Neural progenitor cell (in vitro differentiated cells): Measurements from ENCODE around the gene GNAS-AS1. TPM values are rescaled to one million over a fixed set of nuclear protein-coding genes. Genes with fewer than 3 reads are reported as not detected.

Experiments
- DNase-seq: peaks from one replicate; pipeline ENCODE4 v3.0.0-alpha.2; 2016; ENCODE audit warnings: low spot score
- H2AFZ ChIP-seq: fragments of 200-600 bp; sonication (generic); replicated peaks from 2 replicates; pipeline ENCODE4 v1.6.1; 2016; ENCODE audit warnings: antibody characterized with exemption
- H3F3A ChIP-seq: fragments of 200-600 bp; sonication (generic); 2 replicates; pipeline ENCODE4 v1.6.1; 2016; ENCODE audit warnings: antibody characterized with exemption, low read depth
- H3K27ac ChIP-seq: fragments of 200-600 bp; sonication (generic); 2 replicates; pipeline ENCODE4 v1.5.1; 2016; ENCODE audit warnings: mild to moderate bottlenecking
- H3K27me3 ChIP-seq: fragments of 200-600 bp; sonication (generic); 2 replicates; pipeline ENCODE4 v1.6.1; 2016; ENCODE audit warnings: mild to moderate bottlenecking, moderate library complexity
- H3K36me3 ChIP-seq: fragments of 200-600 bp; sonication (generic); 2 replicates; pipeline ENCODE4 v1.5.1; 2016
- H3K4me1 ChIP-seq: fragments of 200-600 bp; sonication (generic); 2 replicates; pipeline ENCODE4 v1.6.1; 2016; ENCODE audit warnings: mixed run types
- H3K4me2 ChIP-seq: fragments of 200-600 bp; sonication (generic); 2 replicates; pipeline ENCODE4 v1.6.1; 2016
- H3K4me3 ChIP-seq: fragments of 200-600 bp; sonication (generic); 2 replicates; pipeline ENCODE4 v1.5.1; 2016
- H3K79me2 ChIP-seq: fragments of 200-600 bp; sonication (generic); 2 replicates; pipeline ENCODE4 v1.6.1; 2016; ENCODE audit warnings: low read depth
- H3K9ac ChIP-seq: fragments of 200-600 bp; sonication (generic); 2 replicates; pipeline ENCODE4 v1.6.1; 2016
- H3K9me3 ChIP-seq: fragments of 200-600 bp; sonication (generic); 2 replicates; pipeline ENCODE4 v1.5.1; 2016; ENCODE audit warnings: low read depth
- H4K20me1 ChIP-seq: fragments of 200-600 bp; sonication (generic); 2 replicates; pipeline ENCODE4 v1.6.1; 2016; ENCODE audit warnings: low read depth
- H3K27ac Mint-ChIP-seq: 3 replicates; pipeline ENCODE4 v1.8.0; 2021; ENCODE audit warnings: mixed read lengths
- H3K27me3 Mint-ChIP-seq: 2 replicates; pipeline ENCODE4 v1.8.0; 2022; ENCODE audit warnings: low read depth, mild to moderate bottlenecking, inconsistent platforms, moderate library complexity, mixed read lengths; ENCODE audit not compliant: insufficient read depth
- H3K36me3 Mint-ChIP-seq: 3 replicates; pipeline ENCODE4 v1.8.0; 2021; ENCODE audit warnings: mixed read lengths
- H3K4me1 Mint-ChIP-seq: 3 replicates; pipeline ENCODE4 v1.8.0; 2021; ENCODE audit warnings: mixed read lengths
- H3K4me3 Mint-ChIP-seq: 3 replicates; pipeline ENCODE4 v1.8.0; 2021; ENCODE audit warnings: mild to moderate bottlenecking, moderate library complexity, mixed read lengths
- H3K9me3 Mint-ChIP-seq: 3 replicates; pipeline ENCODE4 v1.8.0; 2020; ENCODE audit warnings: mixed read lengths
- EZH2 ChIP-seq: fragments of 200-600 bp; sonication (generic); IDR thresholded peaks from 2 replicates; pipeline ENCODE4 v1.6.1; 2017; ENCODE audit warnings: antibody characterized with exemption, mild to moderate bottlenecking, moderate library complexity
- EZH2phosphoT487 ChIP-seq: fragments of 200-600 bp; sonication (generic); IDR thresholded peaks from 2 replicates; pipeline ENCODE4 v1.6.1; 2017; ENCODE audit warnings: antibody characterized with exemption
- microRNA counts: library from miRNA; unstranded; fragments of <30 nt; microRNA quantifications from one replicate; lab custom pipeline; 2016
- microRNA-seq: library from miRNA; unstranded; fragments of <30 nt; microRNA quantifications from one replicate; pipeline ENCODE4, GENCODE V29; 2016
- small RNA-seq: library from RNA; depleted of rRNA; stranded (forward); fragments of <200 nt; gene quantifications from one replicate; pipeline ENCODE3, GENCODE V24; 2015
- total RNA-seq: library from RNA; depleted of rRNA; stranded (reverse); fragments of >200 nt; gene quantifications from 2 replicates; pipeline ENCODE4 v1.2.3, GENCODE V29; 2015; ENCODE audit warnings: low replicate concordance
- TF ChIP-seq, protein P1 (sequence below): fragments of 200-600 bp; sonication (generic); IDR thresholded peaks from 2 replicates; pipeline ENCODE4 v1.5.1; 2017; ENCODE audit warnings: antibody characterized with exemption, mild to moderate bottlenecking

GNAS-AS1 gene
- total RNA-seq, 1 donor from 2014 or later = 5.8 TPM

DNA sequence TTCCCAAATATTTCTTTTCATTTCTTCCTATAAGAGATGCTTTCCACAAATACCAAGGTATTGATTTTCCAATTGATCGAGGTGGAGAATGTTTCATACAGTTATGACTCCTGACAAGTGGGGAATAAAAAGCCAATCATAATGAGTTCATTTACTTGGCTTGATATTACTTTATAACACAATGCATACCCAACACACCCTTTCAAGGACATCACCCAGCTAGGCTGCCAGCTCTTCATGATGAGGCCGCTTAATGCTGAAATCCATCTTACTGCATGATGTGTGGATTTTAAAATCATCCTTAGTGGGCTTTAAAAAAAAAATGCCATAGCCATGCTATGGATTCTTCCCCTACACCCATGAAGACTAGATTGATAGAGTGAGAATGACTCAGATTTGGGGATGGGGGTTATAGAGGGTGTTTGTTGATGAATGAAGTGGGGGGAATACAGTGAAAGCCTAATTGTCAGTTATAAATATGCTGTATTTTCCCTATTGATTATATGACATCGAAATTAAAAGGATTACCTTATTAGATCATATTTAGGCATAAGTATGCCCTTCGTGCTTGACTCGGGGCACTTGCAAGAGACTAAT, 75.9 kb downstream of the GNAS-AS1 start:
- no peaks in the 10 kb centered on the region for H3K9me3 Mint-ChIP-seq
- no peaks in the 10 kb centered on the region for H3K36me3 Mint-ChIP-seq

DNA sequence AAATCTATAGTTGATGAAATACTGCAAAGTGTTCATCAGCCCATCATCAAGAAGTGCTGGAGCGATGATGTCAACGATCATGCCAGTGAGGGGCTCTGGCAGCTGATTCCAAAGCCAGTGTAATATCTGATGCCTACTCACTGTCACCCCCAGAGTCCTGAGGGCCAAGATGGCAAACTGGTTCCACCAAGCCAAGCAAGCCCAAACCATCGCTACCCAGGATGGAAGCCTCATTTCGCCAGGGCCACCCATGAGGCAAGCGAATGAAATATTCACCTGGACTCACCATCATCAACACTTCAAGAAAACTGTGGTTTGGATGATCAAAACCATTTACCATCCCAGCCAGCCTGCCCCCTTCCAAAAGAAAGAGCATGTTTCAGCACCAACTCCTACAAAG, 76.5 kb downstream of the GNAS-AS1 start:
- H3K4me1 Mint-ChIP-seq = peaks cover 3% of the 10 kb centered on the region
- no peak overlapping the region for H3K9ac ChIP-seq
- no peaks in the 10 kb centered on the region for H3K79me2 ChIP-seq
- no peak for DNase-seq
- H2AFZ ChIP-seq = no peak overlapping the region
- peaks cover 15% of the 10 kb centered on the region for H3K27me3 Mint-ChIP-seq
- H3K27ac Mint-ChIP-seq = no peak overlapping the region
- TF ChIP-seq EZH2phosphoT487 = no peak
- no peak for TF ChIP-seq EZH2
- TF ChIP-seq, protein P1, sequence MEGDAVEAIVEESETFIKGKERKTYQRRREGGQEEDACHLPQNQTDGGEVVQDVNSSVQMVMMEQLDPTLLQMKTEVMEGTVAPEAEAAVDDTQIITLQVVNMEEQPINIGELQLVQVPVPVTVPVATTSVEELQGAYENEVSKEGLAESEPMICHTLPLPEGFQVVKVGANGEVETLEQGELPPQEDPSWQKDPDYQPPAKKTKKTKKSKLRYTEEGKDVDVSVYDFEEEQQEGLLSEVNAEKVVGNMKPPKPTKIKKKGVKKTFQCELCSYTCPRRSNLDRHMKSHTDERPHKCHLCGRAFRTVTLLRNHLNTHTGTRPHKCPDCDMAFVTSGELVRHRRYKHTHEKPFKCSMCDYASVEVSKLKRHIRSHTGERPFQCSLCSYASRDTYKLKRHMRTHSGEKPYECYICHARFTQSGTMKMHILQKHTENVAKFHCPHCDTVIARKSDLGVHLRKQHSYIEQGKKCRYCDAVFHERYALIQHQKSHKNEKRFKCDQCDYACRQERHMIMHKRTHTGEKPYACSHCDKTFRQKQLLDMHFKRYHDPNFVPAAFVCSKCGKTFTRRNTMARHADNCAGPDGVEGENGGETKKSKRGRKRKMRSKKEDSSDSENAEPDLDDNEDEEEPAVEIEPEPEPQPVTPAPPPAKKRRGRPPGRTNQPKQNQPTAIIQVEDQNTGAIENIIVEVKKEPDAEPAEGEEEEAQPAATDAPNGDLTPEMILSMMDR = no peak
- H3K4me3 ChIP-seq = no peak overlapping the region
- H3K27me3 ChIP-seq = peaks cover 5% of the 10 kb centered on the region
- H4K20me1 ChIP-seq = no peaks in the 10 kb centered on the region
- no peaks in the 10 kb centered on the region for H3K36me3 ChIP-seq
- H3K9me3 ChIP-seq = no peaks in the 10 kb centered on the region
- H3K4me1 ChIP-seq = no peaks in the 10 kb centered on the region
- no peak overlapping the region for H3K27ac ChIP-seq
- H3K36me3 Mint-ChIP-seq = no peaks in the 10 kb centered on the region
- no peak overlapping the region for H3K4me2 ChIP-seq
- H3K4me3 Mint-ChIP-seq = no peak overlapping the region
- no peaks in the 10 kb centered on the region for H3F3A ChIP-seq
- no peaks in the 10 kb centered on the region for H3K9me3 Mint-ChIP-seq

More for the DNA sequence above, 75.9 kb downstream of the GNAS-AS1 start:
- no peak overlapping the region for H2AFZ ChIP-seq
- no peak overlapping the region for H3K4me3 Mint-ChIP-seq
- no peak overlapping the region for H3K4me3 ChIP-seq
- H3K9me3 ChIP-seq = no peaks in the 10 kb centered on the region
- H3F3A ChIP-seq = no peaks in the 10 kb centered on the region
- no peaks in the 10 kb centered on the region for H4K20me1 ChIP-seq
- peaks cover 11% of the 10 kb centered on the region for H3K27me3 Mint-ChIP-seq
- H3K9ac ChIP-seq = no peak overlapping the region
- H3K4me1 Mint-ChIP-seq = peaks cover 3% of the 10 kb centered on the region
- no peaks in the 10 kb centered on the region for H3K79me2 ChIP-seq
- peaks cover 5% of the 10 kb centered on the region for H3K27me3 ChIP-seq
- no peak overlapping the region for H3K27ac ChIP-seq
- no peak overlapping the region for H3K27ac Mint-ChIP-seq
- DNase-seq = no peak
- H3K4me2 ChIP-seq = no peak overlapping the region
- no peaks in the 10 kb centered on the region for H3K36me3 ChIP-seq
- H3K4me1 ChIP-seq = no peaks in the 10 kb centered on the region
- TF ChIP-seq, protein P1 = no peak
- TF ChIP-seq EZH2phosphoT487 (no peak), EZH2 (no peak)

DNA sequence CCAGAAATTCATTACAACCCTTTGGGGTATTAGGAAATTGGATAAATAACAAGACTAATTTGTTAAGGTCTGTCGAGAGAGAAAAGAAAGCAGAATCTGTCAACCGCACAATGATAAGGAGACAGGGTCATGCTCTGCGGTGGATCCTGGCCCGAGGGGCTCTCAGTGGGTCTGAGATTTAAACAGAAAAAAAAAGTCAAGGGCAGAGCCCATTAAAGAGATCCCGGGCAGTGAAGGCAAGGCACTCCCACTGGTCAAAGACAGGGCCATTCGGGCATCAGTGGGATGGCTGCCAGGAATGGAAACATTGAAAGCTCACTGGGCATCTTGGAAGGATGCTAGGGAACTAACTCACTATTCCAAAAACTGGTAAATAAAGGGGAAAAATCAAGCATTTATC, 77.9 kb downstream of the GNAS-AS1 start:
- TF ChIP-seq, protein P1 = no peak
- TF ChIP-seq EZH2 (no peak), EZH2phosphoT487 (no peak)
- Histone ChIP-seq H2AFZ (no peak overlapping the region), H3F3A (no peaks in the 10 kb centered on the region), H3K27me3 (peaks cover 5% of the 10 kb centered on the region), H3K9me3 (no peaks in the 10 kb centered on the region), H3K4me1 (no peaks in the 10 kb centered on the region), H3K9ac (no peak overlapping the region), H3K36me3 (no peaks in the 10 kb centered on the region), H3K4me2 (no peak overlapping the region), H3K4me3 (no peak overlapping the region), H4K20me1 (no peaks in the 10 kb centered on the region), H3K79me2 (no peaks in the 10 kb centered on the region), H3K27ac (no peak overlapping the region)
- no peak for DNase-seq
- no peaks in the 10 kb centered on the region for H3K9me3 Mint-ChIP-seq
- peaks cover 3% of the 10 kb centered on the region for H3K4me1 Mint-ChIP-seq
- H3K36me3 Mint-ChIP-seq = no peaks in the 10 kb centered on the region
- no peak overlapping the region for H3K27ac Mint-ChIP-seq
- H3K4me3 Mint-ChIP-seq = no peak overlapping the region
- H3K27me3 Mint-ChIP-seq = peaks cover 17% of the 10 kb centered on the region

MicroRNAs encoded within 50 kb of the gene (microRNA counts, 767-probe panel; counts per million panel counts)
- 460 counts per million, percentile 90 among the panel's probes with 10 or more counts for microRNA hsa-miR-296-3p (lab: Ali Mortazavi, UCI)
- microRNA hsa-miR-296-5p (lab: Ali Mortazavi, UCI) = 8,492 counts per million, percentile 95 among the panel's probes with 10 or more counts
- microRNA hsa-miR-298 (lab: Ali Mortazavi, UCI) = 460 counts per million, percentile 90 among the panel's probes with 10 or more counts

Small RNA genes within 50 kb of the gene (microRNA-seq; reads per million reads assigned to microRNA genes)
- not detected for gene MIR298

Small RNA genes within 50 kb of the gene (small RNA-seq; reads per million reads assigned to genes)
- gene MIR298 (not detected), gene RF02127 (not detected), gene RF02128 (not detected), gene RF02130 (not detected), gene RF02131 (not detected)

Other genes with a start within 250 kb of the GNAS-AS1 start
- 41.2 and 46.6 TPM in 2 replicates for gene STX16, start 199.6 kb downstream of the GNAS-AS1 start, total RNA-seq
- 10.9 and 29.4 TPM in 2 replicates for gene NPEPL1, start 158.1 kb downstream of the GNAS-AS1 start, total RNA-seq
- 794 and 973 TPM in 2 replicates for gene GNAS, start 1.8 kb upstream of the GNAS-AS1 start, total RNA-seq
- 58.9 and 59.2 TPM in 2 replicates for gene NELFCD, start 130.4 kb upstream of the GNAS-AS1 start, total RNA-seq
- gene CTSZ, start 156.4 kb upstream of the GNAS-AS1 start, total RNA-seq = 34.2 and 52.5 TPM in 2 replicates
- gene TUBB1, start 168.5 kb upstream of the GNAS-AS1 start, total RNA-seq = not detected in 2 replicates
- 24.3 and 29.7 TPM in 2 replicates for gene ATP5F1E, start 181.4 kb upstream of the GNAS-AS1 start, total RNA-seq
- gene PRELID3B, start 191.9 kb upstream of the GNAS-AS1 start, total RNA-seq = 41.3 and 78.8 TPM in 2 replicates